K562 (cell line): ENCODE data around the gene APCDD1. TPM values are rescaled to one million over a fixed set of nuclear protein-coding genes. Genes with fewer than 3 reads are reported as not detected.

Experiments used
- ATAC-seq: fragments of 200-7000 bp; cut with Tn5 transposase; 3 replicates; pipeline ENCODE4 v1.9.1; 2020; ENCODE audit warnings: moderate library complexity
- BruUV-seq: library from RNA; stranded (reverse); fragments of 400-500 nt; replicated peaks from 2 replicates; lab custom pipeline; 2021; lab: Mats Ljungman, UMichigan
- CTCF ChIA-PET: fragments of 300-600 bp; formaldehyde crosslinking; extraction: SDS; loops from one replicate; lab custom pipeline; 2021; ENCODE audit warnings: low intra/inter-chr PET ratio; lab: Yijun Ruan, JAX
- POLR2A ChIA-PET: fragments of 300-600, 350-650 bp; sonication (Branson Sonifier 250); formaldehyde crosslinking; extraction: SDS; loops from one replicate; lab custom pipeline; 2021; ENCODE audit warnings: antibody characterized with exemption, inconsistent platforms; lab: Yijun Ruan, JAX
- DNase-seq, 4 experiments: peaks; one replicate each; pipeline versions ENCODE4 v3.0.0 to v3.0.0-alpha.2; 2011 to 2018; ENCODE audit warnings: low spot score in 3 of 4, mixed read lengths in 3 of 4; ENCODE audit errors: extremely low read depth in 1 of 4
- FAIRE-seq: peaks from 2 replicates; lab custom pipeline; 2011; peaks lifted over from hg19 to GRCh38; lab: Jason Lieb, UNC
- H2AFZ ChIP-seq: 2 replicates; pipeline ENCODE4 v1.6.0; 2011; ENCODE audit warnings: low read depth, low read length, control low read depth, inconsistent platforms
- H3K27ac ChIP-seq: fragments of 200-600 bp; 3 replicates; pipeline ENCODE4 v1.8.0; 2011; ENCODE audit warnings: low read depth, mild to moderate bottlenecking, control low read depth, inconsistent platforms, low read length, moderate library complexity, mixed read lengths; ENCODE audit errors: extremely low read depth
- H3K27me3 ChIP-seq, 2 experiments: fragments of 300-600 bp in 1 of 2; 2 replicates in 1 of 2; 3 replicates in 1 of 2; pipeline versions ENCODE4 v1.6.0 to v1.8.0; 2011; ENCODE audit warnings: inconsistent platforms in 2 of 2, low read length in 2 of 2, mild to moderate bottlenecking in 1 of 2, mixed read lengths in 1 of 2, moderate library complexity in 1 of 2; ENCODE audit not compliant: control insufficient read depth in 2 of 2, insufficient read depth in 2 of 2
- H3K36me3 ChIP-seq: fragments of 300-600 bp; 3 replicates; pipeline ENCODE4 v1.8.0; 2011; ENCODE audit warnings: mild to moderate bottlenecking, low read length, inconsistent platforms; ENCODE audit not compliant: control insufficient read depth, insufficient read depth
- H3K4me1 ChIP-seq, 2 experiments: fragments of 200-600 bp in 1 of 2; replicated peaks in 1 of 2; 2 replicates in 1 of 2; 3 replicates in 1 of 2; pipeline versions ENCODE4 v1.5.1 to v1.8.0; 2011; ENCODE audit warnings: inconsistent platforms in 2 of 2, low read length in 2 of 2, mild to moderate bottlenecking in 1 of 2, mixed read lengths in 1 of 2, moderate library complexity in 1 of 2; ENCODE audit not compliant: control insufficient read depth in 2 of 2, insufficient read depth in 2 of 2
- H3K4me2 ChIP-seq: 2 replicates; pipeline ENCODE4 v1.6.1; 2011; ENCODE audit warnings: low read length, control low read depth, inconsistent platforms, mixed read lengths; ENCODE audit not compliant: insufficient read depth
- H3K4me3 ChIP-seq: fragments of 200-600 bp; sonication (generic), shearing (Covaris generic); 2 replicates; pipeline ENCODE4 v1.5.1; 2016; ENCODE audit warnings: control low read depth, inconsistent platforms
- H3K79me2 ChIP-seq: fragments of 200-600 bp; 3 replicates; pipeline ENCODE4 v1.8.0; 2011; ENCODE audit warnings: low read length, inconsistent platforms; ENCODE audit not compliant: control insufficient read depth, insufficient read depth
- H3K9ac ChIP-seq, 2 experiments: 2 replicates each; pipeline versions ENCODE4 v1.6.0 to v1.6.1; 2011; ENCODE audit warnings: low read depth in 2 of 2, low read length in 2 of 2, control low read depth in 1 of 2, inconsistent platforms in 1 of 2, mild to moderate bottlenecking in 1 of 2, mixed read lengths in 1 of 2; ENCODE audit not compliant: insufficient read depth in 1 of 2
- H3K9me1 ChIP-seq: one replicate; pipeline ENCODE4 v1.6.0; 2011; ENCODE audit warnings: inconsistent platforms, mild to moderate bottlenecking, low read length, moderate library complexity; ENCODE audit not compliant: control insufficient read depth, insufficient read depth
- H3K9me3 ChIP-seq: replicated peaks from 2 replicates; pipeline ENCODE4 v1.5.1; 2011; ENCODE audit warnings: low read depth, low read length, inconsistent platforms; ENCODE audit not compliant: control insufficient read depth, insufficient read depth
- H4K20me1 ChIP-seq: replicated peaks from 2 replicates; pipeline ENCODE4 v1.6.1; 2011; ENCODE audit warnings: low read length, inconsistent platforms, mixed read lengths; ENCODE audit not compliant: control insufficient read depth, insufficient read depth
- DMBX1 ChIP-seq: fragments of 250-450 bp; sonication (Bioruptor Pico); IDR thresholded peaks from 2 replicates; pipeline ENCODE4 v1.8.0; 2022; ENCODE audit warnings: inconsistent platforms, mild to moderate bottlenecking, moderate library complexity, borderline replicate concordance
- ZNF384 ChIP-seq: IDR thresholded peaks from 2 replicates; pipeline ENCODE4 v1.6.1; 2012; ENCODE audit warnings: low read depth, low read length, improper control_type of control experiment
- WGBS: fragments of 100-300 bp; shearing (Covaris generic); methylation state at CpG from one replicate; pipeline ENCODE4 v1.1.6; 2016; ENCODE audit warnings: low coverage, mixed read lengths; ENCODE audit not compliant: insufficient coverage; ENCODE audit errors: missing lambda C conversion rate; 5-methylcytosine and 5-hydroxymethylcytosine counted together
- in situ Hi-C: fragments of 300-500 bp; cut with MboI; formaldehyde crosslinking; loops from 4 replicates; pipeline ENCODE4 v1.15.0; 2018; ENCODE audit warnings: inconsistent platforms, mixed read lengths
- intact Hi-C: fragments of 100-400 bp; cut with micrococcal nuclease; formaldehyde crosslinking; loops from 2 replicates; pipeline ENCODE4 v1.14.2; 2022
- polyA plus RNA-seq, 8 experiments: library from polyadenylated mRNA; depleted of rRNA in 4 of 8; stranded (reverse) in 5 of 8; unstranded in 3 of 8; fragments of >200 nt; fragmentation: Nextera tagmentation in 2 of 8; fragmentation: Illumina TruSeq in 1 of 8; extraction: Ambion mirVana in 2 of 8; extraction: Trizol in 1 of 8; gene quantifications; 2 replicates each; pipeline versions ENCODE4 v1.2.1 to v1.2.3, GENCODE V29; 2011 to 2014; ENCODE audit warnings: inconsistent platforms in 1 of 8, missing spikeins in 1 of 8
- total RNA-seq, 7 experiments: library from RNA; depleted of rRNA in 6 of 7; stranded (reverse); fragments of >200 nt in 6 of 7; fragmentation: Illumina TruSeq in 2 of 7; extraction: Trizol in 2 of 7; gene quantifications; 2 replicates each; pipeline versions ENCODE4 v1.2.1 to v1.2.3, GENCODE V29; 2011 to 2021; ENCODE audit warnings: low replicate concordance in 1 of 7
- TF ChIP-seq, protein P1 (sequence below), 2 experiments: fragments of 450-650 bp in 1 of 2; sonication (generic) in 1 of 2; formaldehyde crosslinking in 1 of 2; IDR thresholded peaks; 2 replicates each; pipeline versions ENCODE4 v1.7.1 to v1.9.0; 2016 to 2022; ENCODE audit warnings: inconsistent platforms in 1 of 2, mild to moderate bottlenecking in 1 of 2, missing genetic modification reagents in 1 of 2

The APCDD1 gene
- total and polyA plus RNA-seq, 9 of the 15 experiments (the other 6 are each of a cell fraction or from before 2014, with no cell fraction given) = 0.07 TPM; not detected in 8

DNA sequence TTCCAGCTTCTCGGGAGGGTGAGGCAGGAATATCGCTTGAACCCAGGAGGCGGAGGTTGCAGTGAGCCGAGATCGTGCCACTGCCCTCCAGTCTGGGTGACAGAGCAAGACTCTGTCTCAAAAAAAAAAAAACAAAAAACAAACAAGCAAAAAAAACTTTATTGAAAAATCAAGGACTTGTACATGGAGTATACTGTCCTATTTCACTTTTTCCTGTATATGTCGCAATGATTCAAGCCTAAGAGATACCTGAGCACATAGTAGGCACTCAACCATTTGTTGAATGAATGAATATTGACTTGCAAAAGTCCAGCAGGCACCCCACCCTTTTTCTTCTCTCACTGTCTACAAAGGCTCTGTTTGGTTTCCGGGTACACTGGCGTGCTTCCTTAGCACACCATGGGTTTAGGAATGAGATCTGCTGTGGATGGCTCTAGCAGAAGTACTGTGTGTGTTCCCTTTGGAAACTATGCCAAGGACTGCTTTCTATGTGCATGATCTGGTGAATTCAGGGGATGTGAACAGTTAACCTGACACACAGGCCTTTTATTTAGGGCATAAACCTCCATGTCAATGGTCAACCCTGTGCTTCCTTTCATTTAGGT, 6.1 kb downstream of the APCDD1 start:
- Histone ChIP-seq H3K36me3 (no peaks in the 10 kb centered on the region), H3K27me3 (peaks cover 13 to 18% of the 10 kb centered on the region in 2 experiments; a peak in 3 of 5 replicates), H3K9ac (no peak overlapping the region), H3K79me2 (no peaks in the 10 kb centered on the region), H4K20me1 (no peaks in the 10 kb centered on the region), H3K4me3 (no peak overlapping the region), H3K9me3 (no peaks in the 10 kb centered on the region), H3K4me1 (no peaks in the 10 kb centered on the region), H3K27ac (no peak overlapping the region), H3K4me2 (no peak overlapping the region), H2AFZ (no peak overlapping the region), H3K9me1 (no peaks in the 10 kb centered on the region)
- FAIRE-seq (no peak), ATAC-seq (peak; percentile 26; the same call in 1 of the 3 replicates), DNase-seq (no peak)
- TF ChIP-seq DMBX1 (no peak), ZNF384 (0 out of 2 replicates have a peak, but pooled peaks have one; percentile 26)
- TF ChIP-seq, protein P1, sequence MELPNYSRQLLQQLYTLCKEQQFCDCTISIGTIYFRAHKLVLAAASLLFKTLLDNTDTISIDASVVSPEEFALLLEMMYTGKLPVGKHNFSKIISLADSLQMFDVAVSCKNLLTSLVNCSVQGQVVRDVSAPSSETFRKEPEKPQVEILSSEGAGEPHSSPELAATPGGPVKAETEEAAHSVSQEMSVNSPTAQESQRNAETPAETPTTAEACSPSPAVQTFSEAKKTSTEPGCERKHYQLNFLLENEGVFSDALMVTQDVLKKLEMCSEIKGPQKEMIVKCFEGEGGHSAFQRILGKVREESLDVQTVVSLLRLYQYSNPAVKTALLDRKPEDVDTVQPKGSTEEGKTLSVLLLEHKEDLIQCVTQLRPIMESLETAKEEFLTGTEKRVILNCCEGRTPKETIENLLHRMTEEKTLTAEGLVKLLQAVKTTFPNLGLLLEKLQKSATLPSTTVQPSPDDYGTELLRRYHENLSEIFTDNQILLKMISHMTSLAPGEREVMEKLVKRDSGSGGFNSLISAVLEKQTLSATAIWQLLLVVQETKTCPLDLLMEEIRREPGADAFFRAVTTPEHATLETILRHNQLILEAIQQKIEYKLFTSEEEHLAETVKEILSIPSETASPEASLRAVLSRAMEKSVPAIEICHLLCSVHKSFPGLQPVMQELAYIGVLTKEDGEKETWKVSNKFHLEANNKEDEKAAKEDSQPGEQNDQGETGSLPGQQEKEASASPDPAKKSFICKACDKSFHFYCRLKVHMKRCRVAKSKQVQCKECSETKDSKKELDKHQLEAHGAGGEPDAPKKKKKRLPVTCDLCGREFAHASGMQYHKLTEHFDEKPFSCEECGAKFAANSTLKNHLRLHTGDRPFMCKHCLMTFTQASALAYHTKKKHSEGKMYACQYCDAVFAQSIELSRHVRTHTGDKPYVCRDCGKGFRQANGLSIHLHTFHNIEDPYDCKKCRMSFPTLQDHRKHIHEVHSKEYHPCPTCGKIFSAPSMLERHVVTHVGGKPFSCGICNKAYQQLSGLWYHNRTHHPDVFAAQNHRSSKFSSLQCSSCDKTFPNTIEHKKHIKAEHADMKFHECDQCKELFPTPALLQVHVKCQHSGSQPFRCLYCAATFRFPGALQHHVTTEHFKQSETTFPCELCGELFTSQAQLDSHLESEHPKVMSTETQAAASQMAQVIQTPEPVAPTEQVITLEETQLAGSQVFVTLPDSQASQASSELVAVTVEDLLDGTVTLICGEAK (IDR thresholded peaks at IDR 0.05) = peak; percentile 85
- TF ChIP-seq, protein P1 (CRISPR knock-in tag; IDR thresholded peaks at IDR 0.05) = peak; percentile 62; the same call in 1 of the 2 replicates
- intact Hi-C loops = no loop called here
- CTCF ChIA-PET = no interaction called here
- in situ Hi-C loops = no loop called here
- no TSS peak for BruUV-seq
- POLR2A ChIA-PET = interaction anchor here (1.0 to 1.1 kb wide), 2 partner anchors 11 to 65 kb away, joined by 3 read pairs; partner anchors contain the start of gene NAPG
- 11% methylated on average over 8 of the region's 8 CpGs for WGBS
